Activated naive CD8-positive, alpha-beta T cell treated with anti-CD3 and anti-CD28 coated beads for 36 hours (primary cell): Measurements from ENCODE around the gene HACD1. TPM values are rescaled to one million over a fixed set of nuclear protein-coding genes. Genes with fewer than 3 reads are reported as not detected.
"Not testable (repeated sequence)": the region's sequence is repeated elsewhere in the genome, so short reads cannot be mapped to it uniquely, and the experiment has no call there.

ENCODE experiments used
- DNase-seq: peaks from one replicate; pipeline ENCODE4 v3.0.0; 2021
- H3K27ac Mint-ChIP-seq: one replicate; pipeline ENCODE4 v1.8.0; 2022; ENCODE audit warnings: mild to moderate bottlenecking, moderate library complexity, mixed read lengths
- H3K27me3 Mint-ChIP-seq: one replicate; pipeline ENCODE4 v1.8.0; 2022; ENCODE audit warnings: mild to moderate bottlenecking, mixed read lengths
- H3K36me3 Mint-ChIP-seq: one replicate; pipeline ENCODE4 v1.8.0; 2021; ENCODE audit warnings: mild to moderate bottlenecking, mixed read lengths
- H3K4me1 Mint-ChIP-seq: one replicate; pipeline ENCODE4 v1.8.0; 2021; ENCODE audit warnings: mixed read lengths
- H3K4me3 Mint-ChIP-seq: one replicate; pipeline ENCODE4 v1.8.0; 2022; ENCODE audit warnings: mild to moderate bottlenecking, moderate library complexity, mixed read lengths
- H3K9me3 Mint-ChIP-seq: one replicate; pipeline ENCODE4 v1.8.0; 2022; ENCODE audit warnings: mixed read lengths
- total RNA-seq, 2 experiments: library from RNA; stranded (reverse); gene quantifications; one replicate each; pipeline ENCODE4 v1.2.3, GENCODE V29; 2021

The HACD1 gene
- total RNA-seq, 2 experiments from 2014 or later: 3.5 TPM

DNA sequence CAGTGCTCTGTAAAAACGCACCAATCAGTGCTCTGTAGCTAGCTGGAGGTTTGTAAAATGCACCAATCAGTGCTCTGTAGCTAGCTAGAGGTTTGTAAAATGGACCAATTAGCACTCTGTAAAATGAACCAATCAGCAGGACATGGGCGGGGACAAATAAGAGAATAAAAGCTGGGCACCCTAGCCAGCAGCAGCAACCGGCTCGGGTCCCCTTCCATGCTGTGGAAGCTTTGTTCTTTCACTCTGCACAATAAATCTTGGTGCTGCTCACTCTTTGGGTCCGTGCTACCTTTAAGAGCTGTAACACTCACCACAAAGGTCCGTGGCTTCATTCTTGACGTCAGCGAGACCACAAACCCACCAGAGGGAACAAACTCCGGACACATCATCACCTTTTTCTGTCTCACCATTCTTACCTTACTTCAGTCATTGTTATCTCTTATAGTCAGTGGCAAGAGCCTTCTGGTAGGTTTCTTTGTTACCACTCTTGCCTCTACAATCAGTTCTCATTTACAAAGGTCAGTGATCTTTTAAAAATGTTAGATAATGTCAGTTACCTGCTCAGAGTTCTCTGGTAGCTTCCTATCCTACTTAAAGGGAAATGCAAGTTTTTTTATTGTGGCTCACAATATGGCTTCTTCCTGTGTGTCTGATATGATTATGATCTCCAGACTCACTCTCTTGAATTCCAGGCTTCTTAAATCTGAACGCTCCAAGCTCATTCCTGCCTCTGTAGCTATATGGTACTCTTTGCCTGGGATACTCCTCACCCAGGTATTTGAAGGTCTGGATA, 31.3 kb upstream of the HACD1 start:
- no peaks in the 10 kb centered on the region for H3K27me3 Mint-ChIP-seq
- peaks cover 8% of the 10 kb centered on the region for H3K9me3 Mint-ChIP-seq
- peaks cover 74% of the 10 kb centered on the region for H3K4me1 Mint-ChIP-seq
- H3K4me3 Mint-ChIP-seq: peak overlapping the region; percentile 67
- peak overlapping the region; percentile 89 for H3K27ac Mint-ChIP-seq
- DNase-seq: peak; percentile 70
- peaks cover 78% of the 10 kb centered on the region for H3K36me3 Mint-ChIP-seq

DNA sequence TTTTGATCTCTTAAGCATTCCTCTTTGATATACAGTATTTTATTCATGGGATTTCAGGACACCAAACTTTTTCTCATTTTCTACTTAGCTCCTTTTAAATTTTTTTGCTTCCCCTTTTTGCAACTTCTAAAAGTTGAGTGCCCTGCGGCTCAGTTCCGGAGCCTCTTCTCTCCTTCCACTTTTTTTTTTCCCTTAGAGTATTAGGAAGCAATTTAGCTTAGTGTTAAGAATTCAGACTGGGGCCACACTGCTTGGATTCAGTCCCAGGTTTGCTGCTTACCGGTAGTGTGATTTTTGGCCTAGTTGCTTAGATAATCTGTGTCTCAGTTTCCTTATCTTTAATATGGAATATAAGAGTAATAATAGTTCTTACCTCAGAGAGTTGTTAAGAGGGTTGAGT, 30.2 kb upstream of the HACD1 start:
- peaks cover 69% of the 10 kb centered on the region for H3K36me3 Mint-ChIP-seq
- peak overlapping the region; percentile 34 for H3K4me3 Mint-ChIP-seq
- DNase-seq: no peak
- H3K27ac Mint-ChIP-seq: peak overlapping the region; percentile 57
- no peaks in the 10 kb centered on the region for H3K27me3 Mint-ChIP-seq
- H3K9me3 Mint-ChIP-seq: peaks cover 6% of the 10 kb centered on the region
- peaks cover 70% of the 10 kb centered on the region for H3K4me1 Mint-ChIP-seq

DNA sequence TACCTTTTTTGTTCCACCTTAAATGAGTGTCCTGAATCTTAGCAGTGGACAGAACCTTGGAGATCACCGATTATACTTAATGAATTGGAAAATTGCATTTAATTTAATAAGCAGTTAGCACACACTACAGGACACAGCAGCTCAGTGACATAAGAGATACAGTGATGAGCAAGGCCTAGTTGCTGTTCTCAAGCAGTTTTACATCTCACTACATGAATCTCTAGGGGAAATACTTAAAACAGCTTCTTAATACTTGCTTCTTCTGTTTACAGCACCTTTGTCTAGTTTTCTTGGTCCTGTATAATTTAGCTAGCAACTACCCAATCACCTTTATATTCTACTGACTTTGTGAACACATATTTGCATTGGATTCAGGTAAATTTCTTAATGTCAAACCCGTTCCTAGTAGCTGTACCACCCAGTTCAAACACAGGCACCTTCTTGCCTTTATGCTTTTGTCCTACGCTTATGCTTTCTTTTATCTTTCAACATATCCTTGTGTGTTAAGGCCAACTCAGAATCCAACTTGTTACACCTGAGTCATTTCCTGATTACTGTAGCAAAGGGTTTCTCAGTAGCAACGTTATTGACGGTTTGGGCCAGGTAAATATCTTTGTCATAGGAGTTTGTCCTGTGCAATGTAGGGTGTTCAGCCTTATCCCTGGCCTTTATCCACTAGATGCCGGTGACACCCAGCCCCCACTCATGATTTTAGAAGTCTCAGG, 28.6 kb upstream of the HACD1 start:
- H3K27me3 Mint-ChIP-seq: no peaks in the 10 kb centered on the region
- peaks cover 61% of the 10 kb centered on the region for H3K36me3 Mint-ChIP-seq
- H3K9me3 Mint-ChIP-seq: peaks cover 4% of the 10 kb centered on the region
- no peak for DNase-seq
- peaks cover 58% of the 10 kb centered on the region for H3K4me1 Mint-ChIP-seq
- peak overlapping the region; percentile 96 for H3K4me3 Mint-ChIP-seq
- peak overlapping the region; percentile 100 for H3K27ac Mint-ChIP-seq

DNA sequence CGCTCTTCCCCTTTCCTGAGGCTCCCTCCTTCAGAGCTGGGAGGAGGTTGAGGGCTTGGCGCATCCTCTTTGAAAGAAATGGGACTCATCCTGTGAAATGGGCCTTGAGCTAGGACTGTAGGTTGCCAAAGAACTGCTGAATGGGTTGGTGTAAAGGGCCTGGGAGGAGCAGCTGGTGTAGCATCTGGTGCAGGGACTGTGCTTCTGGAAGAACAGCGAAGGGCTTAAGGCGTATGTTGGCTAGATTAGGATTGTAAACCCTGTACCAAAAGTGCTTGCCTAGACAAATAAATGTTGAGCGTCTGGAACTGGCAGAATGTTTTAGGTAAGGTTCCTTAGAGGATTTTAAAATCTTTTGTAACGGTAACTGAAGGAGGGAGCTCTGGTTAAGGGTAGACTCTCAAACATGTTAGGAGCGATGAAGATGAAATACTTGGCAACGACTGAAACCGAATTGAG, 27.3 kb upstream of the HACD1 start:
- H3K4me1 Mint-ChIP-seq: peaks cover 46% of the 10 kb centered on the region
- DNase-seq: no peak
- H3K36me3 Mint-ChIP-seq: peaks cover 53% of the 10 kb centered on the region

DNA sequence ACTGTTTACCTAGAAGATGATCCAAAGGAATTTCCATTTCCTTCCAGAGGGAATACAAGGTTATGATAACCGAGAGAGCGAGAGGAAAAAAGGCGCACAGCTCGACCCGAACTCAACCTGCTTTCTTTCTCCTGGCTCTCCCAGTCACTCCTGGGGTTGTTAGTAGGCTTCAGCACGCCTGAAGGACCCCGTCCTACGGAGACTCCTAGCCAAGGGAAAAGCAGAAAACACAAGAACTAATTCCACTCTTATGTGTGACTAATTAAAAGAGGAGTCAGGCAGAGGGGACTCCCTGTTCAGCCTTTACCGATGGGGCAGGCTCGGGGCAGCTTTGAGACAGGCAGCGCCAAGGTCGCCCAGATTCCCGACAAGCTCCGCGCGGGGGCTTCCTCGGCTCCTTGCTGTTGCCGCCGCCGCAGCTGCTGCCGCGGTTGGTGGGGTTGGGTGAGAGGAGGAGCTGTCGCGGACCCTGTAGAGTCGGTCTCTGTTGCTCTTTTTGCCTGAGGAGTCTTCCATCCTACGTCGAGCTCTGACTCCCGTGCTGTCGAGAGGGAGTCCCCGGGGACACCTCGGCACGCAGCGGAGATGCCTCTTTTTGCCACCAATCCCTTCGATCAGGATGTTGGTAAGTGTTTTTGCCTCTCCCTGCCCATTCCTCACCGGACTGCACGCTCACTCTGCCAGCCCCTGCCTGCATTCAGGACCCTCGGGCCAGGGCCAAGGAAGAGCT, 26.7 kb upstream of the HACD1 start, which contains the start of gene STAM:
Gene STAM (plus strand): TSS at position 397 of the 730 bp plus-strand sequence. CDS start 189 bp downstream, at position 586.
- peak within 1 kb of the TSS; percentile 96 for H3K4me3 Mint-ChIP-seq

More for the DNA sequence above, 27.3 kb upstream of the HACD1 start:
- peak overlapping the region; percentile 96 for H3K4me3 Mint-ChIP-seq
- peaks cover 4% of the 10 kb centered on the region for H3K9me3 Mint-ChIP-seq
- peak overlapping the region; percentile 100 for H3K27ac Mint-ChIP-seq
- H3K27me3 Mint-ChIP-seq: no peaks in the 10 kb centered on the region

DNA sequence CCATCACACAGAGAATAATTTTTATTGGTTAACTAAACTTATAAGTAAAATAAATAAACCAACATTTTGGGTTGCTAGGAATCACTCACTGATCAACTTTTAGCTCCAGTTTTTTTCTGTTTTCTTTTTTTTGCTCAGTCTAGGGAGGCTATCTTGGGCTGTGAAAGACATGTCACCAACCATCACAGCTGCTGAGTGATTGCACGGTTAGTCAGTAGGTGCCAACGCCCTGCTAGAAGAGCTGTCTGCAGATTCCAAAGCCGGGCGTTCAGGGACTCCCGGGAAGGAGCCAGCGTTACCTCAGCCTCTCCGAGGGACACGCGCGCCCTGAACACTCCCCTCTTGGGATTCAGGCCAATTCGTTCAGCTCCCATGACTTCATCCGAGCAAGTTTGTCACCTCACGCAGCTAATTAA, 26.2 kb upstream of the HACD1 start:
- H3K4me3 Mint-ChIP-seq: peak overlapping the region; percentile 96
- peaks cover 36% of the 10 kb centered on the region for H3K4me1 Mint-ChIP-seq
- peaks cover 43% of the 10 kb centered on the region for H3K36me3 Mint-ChIP-seq
- no peaks in the 10 kb centered on the region for H3K27me3 Mint-ChIP-seq
- H3K9me3 Mint-ChIP-seq: peaks cover 4% of the 10 kb centered on the region
- no peak for DNase-seq
- peak overlapping the region; percentile 100 for H3K27ac Mint-ChIP-seq

More for the DNA sequence above, 26.7 kb upstream of the HACD1 start, which contains the start of gene STAM:
- Mint-ChIP-seq H3K27me3 (no peaks in the 10 kb centered on the region), H3K27ac (peak within 1 kb of the TSS; percentile 100), H3K9me3 (peaks cover 4% of the 10 kb centered on the region), H3K4me1 (peaks cover 42% of the 10 kb centered on the region), H3K36me3 (peaks cover 48% of the 10 kb centered on the region)
- peak; percentile 93 for DNase-seq

DNA sequence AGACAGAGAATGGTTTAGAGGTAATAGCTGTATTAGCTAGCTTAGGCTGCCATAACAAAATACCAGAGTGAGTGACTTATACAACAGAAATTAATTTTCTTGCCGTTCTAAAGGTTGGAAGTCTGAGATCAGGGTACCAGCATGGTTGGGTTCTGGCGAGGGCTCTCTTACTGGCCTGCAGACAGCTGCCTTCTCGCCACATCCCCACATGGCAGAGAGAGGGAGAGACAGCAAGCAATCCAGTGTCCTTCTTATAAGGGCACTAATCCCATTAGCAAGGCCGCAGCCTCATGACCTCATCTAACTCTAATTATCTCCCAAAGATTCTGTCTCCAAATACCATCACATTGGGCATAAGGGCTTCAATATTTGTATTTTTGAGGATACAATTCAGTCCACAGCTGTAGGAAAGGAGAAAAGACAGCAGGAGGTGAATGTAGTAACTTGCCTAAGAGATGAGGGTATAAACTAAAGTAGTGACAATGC, 23.2 kb upstream of the HACD1 start:
- H3K4me3 Mint-ChIP-seq: no peak overlapping the region
- peaks cover 9% of the 10 kb centered on the region for H3K4me1 Mint-ChIP-seq
- H3K36me3 Mint-ChIP-seq: peaks cover 24% of the 10 kb centered on the region
- H3K27ac Mint-ChIP-seq: no peak overlapping the region
- H3K27me3 Mint-ChIP-seq: no peaks in the 10 kb centered on the region
- no peaks in the 10 kb centered on the region for H3K9me3 Mint-ChIP-seq
- DNase-seq: no peak

DNA sequence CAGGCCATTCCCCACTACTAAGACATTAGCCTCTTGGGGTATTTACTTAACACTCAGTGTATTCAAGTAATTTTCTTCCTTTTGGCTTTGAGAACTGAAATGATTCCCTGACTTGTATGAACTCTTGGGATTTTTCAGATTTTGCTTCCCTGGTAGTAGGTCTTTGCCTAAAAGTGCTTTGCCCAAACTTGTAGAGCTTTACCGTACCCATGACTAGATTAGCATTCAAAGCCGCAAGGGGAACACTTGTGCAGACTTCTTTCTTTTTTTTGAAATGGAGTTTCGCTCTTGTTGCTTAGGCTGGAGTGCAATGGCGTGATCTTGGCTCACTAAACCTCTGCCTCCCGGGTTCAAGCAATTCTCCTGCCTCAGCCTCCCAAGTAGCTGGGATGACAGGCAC, 20.7 kb upstream of the HACD1 start:
- Mint-ChIP-seq H3K4me1 (peaks cover 1% of the 10 kb centered on the region), H3K36me3 (peaks cover 13% of the 10 kb centered on the region), H3K27me3 (no peaks in the 10 kb centered on the region), H3K27ac (no peak overlapping the region), H3K4me3 (no peak overlapping the region), H3K9me3 (no peaks in the 10 kb centered on the region)
- no peak for DNase-seq

DNA sequence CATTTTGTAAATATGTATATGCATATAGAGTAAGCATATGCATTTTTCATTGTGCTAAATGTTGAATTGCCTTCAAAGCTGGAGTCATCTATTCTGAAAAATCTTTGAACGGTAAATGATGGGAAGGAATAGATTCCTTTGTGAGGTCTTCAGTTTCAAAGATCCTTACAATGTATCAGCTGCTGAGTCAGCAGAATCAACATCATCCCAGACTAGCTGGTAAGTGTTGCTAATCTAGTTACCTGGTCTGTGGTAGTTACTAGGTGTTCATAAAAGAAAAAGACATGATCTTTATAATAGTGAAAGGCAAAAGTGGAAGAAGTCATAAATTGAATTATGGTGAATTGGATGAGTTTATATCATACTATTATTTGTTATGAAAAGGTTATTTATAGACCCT, 16.2 kb upstream of the HACD1 start:
- Mint-ChIP-seq H3K4me1 (no peaks in the 10 kb centered on the region), H3K36me3 (no peaks in the 10 kb centered on the region), H3K9me3 (no peaks in the 10 kb centered on the region), H3K27ac (no peak overlapping the region), H3K4me3 (no peak overlapping the region), H3K27me3 (no peaks in the 10 kb centered on the region)
- no peak for DNase-seq

DNA sequence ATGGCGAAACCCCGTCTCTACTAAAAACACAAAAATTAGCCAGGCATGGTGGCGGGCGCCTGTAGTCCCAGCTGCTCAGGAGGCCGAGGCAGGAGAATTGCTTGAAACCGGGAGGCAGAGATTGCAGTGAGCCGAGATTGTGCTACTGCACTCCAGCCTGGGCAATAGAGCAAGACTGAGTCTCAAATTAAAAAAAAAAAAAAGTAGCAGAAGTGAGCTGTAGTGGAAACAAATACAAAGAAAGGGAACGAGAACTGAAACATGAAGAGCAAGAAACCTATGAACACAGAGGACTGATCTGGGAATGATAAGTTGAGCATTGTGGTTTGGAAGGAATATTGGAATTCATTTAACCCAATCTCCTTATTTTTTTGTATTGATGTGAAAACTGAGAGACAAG, 15.4 kb upstream of the HACD1 start:
- H3K27me3 Mint-ChIP-seq, DNase-seq, H3K4me1 Mint-ChIP-seq, H3K9me3 Mint-ChIP-seq, H3K4me3 Mint-ChIP-seq, H3K27ac Mint-ChIP-seq, H3K36me3 Mint-ChIP-seq: not testable (repeated sequence)

DNA sequence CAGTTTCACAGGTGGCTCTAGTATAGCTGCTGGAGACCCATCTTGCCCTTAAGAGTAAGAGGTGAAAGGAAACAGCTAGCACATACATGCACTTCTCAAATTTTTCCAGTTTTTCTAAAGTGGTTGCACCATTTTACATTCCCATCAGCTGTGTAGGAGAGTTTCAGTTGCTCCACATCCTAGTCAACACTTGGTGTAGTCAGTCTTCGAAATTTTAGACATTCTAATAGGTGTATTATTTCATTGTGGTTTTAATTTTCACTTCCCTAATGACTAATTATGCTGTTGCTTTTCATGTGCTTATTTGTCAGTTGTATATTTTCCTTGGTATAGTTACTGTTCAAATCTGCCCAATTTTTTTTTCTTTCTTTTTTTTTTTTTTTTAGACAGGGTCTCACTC, 9.5 kb upstream of the HACD1 start:
- H3K36me3 Mint-ChIP-seq: no peaks in the 10 kb centered on the region
- H3K4me3 Mint-ChIP-seq: no peak overlapping the region
- DNase-seq: no peak
- H3K27me3 Mint-ChIP-seq: peaks cover 8% of the 10 kb centered on the region
- no peak overlapping the region for H3K27ac Mint-ChIP-seq
- H3K9me3 Mint-ChIP-seq: no peaks in the 10 kb centered on the region
- H3K4me1 Mint-ChIP-seq: no peaks in the 10 kb centered on the region

DNA sequence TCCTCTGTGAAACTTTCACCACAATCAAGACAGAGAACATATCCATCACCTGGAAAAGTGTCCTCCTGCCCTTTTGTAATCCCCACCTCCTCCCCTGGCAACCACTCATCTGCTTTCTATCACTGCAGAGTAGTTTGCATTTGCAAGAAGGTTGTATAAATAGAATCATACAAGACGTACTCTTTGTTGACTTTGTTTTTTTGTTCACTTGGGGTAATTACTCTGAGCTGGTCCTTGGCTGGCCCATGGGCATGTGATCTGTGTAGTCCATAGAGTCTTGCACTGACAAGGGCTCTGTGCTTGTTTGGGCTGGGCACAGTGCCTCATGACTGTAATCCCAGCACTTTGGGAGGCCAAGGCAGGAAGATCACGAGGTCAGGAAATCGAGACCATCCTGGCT, 7.8 kb upstream of the HACD1 start:
- H3K4me1 Mint-ChIP-seq: no peaks in the 10 kb centered on the region
- DNase-seq: no peak
- H3K27ac Mint-ChIP-seq: no peak overlapping the region
- H3K36me3 Mint-ChIP-seq: no peaks in the 10 kb centered on the region
- H3K4me3 Mint-ChIP-seq: no peak overlapping the region
- peaks cover 12% of the 10 kb centered on the region for H3K27me3 Mint-ChIP-seq
- H3K9me3 Mint-ChIP-seq: no peaks in the 10 kb centered on the region

DNA sequence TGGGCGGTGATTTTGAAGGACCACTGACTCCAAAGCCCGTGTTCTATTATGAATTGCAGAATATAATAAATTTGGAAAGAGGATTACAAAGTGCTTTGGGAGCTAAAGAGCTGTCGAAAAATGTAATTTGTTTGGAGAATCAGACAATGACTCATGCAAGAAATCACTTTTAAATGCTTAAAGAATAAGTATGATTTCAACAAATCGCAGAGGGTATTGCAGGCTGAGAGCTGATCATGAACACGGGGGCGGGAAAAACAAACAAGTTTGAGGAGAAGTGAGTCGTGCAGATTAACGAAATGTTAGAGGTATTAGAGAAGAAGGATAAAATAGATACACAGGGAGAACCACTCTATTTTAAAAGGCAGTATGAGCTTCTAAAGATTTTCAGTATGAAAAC, 4.9 kb upstream of the HACD1 start:
- Mint-ChIP-seq H3K9me3 (no peaks in the 10 kb centered on the region), H3K4me1 (peaks cover 3% of the 10 kb centered on the region), H3K27me3 (peaks cover 37% of the 10 kb centered on the region), H3K4me3 (no peak overlapping the region), H3K27ac (no peak overlapping the region), H3K36me3 (no peaks in the 10 kb centered on the region)
- no peak for DNase-seq

DNA sequence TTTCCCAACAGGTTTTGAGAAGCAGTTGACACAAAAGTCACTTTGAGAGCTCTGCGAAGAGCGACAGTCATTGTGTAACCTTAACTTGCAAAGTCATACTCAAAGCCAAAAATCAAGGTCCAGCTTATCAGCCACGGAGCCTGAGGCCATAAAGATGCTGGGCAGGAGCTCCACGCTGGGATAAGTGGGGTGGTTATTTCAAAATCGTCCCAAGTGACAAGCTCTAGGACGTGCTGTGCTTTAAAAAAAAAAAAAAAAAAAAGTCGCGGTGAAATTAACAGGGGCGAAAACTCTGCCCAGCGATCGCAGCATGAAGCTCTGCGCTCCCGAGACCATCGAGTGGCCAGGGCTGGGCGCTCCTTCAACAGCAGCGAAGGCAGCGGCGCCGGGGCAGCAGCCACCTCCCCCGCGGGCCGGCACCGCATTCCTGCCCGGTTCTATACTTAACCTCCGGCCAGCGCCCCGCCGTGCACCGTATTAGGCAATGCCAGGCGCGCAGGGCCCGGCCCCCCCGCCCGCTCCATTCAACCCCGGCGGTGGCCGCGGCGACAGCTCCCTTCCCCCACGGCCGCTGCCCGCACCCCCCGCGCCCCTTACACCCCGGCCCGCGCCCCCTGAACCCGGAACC, 657 bp downstream of the HACD1 start:
- no peaks in the 10 kb centered on the region for H3K36me3 Mint-ChIP-seq
- H3K4me1 Mint-ChIP-seq: peaks cover 3% of the 10 kb centered on the region
- peak overlapping the region; percentile 48 for H3K4me3 Mint-ChIP-seq
- no peaks in the 10 kb centered on the region for H3K9me3 Mint-ChIP-seq
- no peak for DNase-seq
- peaks cover 29% of the 10 kb centered on the region for H3K27me3 Mint-ChIP-seq
- no peak overlapping the region for H3K27ac Mint-ChIP-seq
